ENCODE results near the gene GRID1.

GRID1 gene

DNA sequence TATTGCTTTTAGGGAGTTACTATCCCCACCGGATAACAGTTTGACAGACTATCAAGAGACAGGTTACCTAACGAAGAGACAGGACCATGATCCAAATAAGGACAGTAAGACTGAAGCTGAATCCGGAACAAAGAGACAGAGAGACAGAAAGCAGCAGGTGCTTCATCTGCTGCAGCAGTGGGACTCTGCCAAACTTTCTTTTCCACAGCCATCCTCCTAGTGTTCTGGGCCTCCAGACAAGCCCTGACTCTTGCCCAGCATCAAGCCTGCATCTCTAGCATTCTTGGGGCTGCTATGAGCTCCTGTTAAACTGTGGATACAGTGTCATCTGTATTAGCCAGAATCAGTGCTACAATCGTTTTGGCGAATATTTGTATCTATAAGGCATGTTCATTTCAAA is 761.7 kb downstream of the GRID1 start:
- DNase-seq (ENCODE audit: low read depth, low spot score): no peak
- Histone ChIP-seq H3K4me1 (ENCODE audit: insufficient read depth, insufficient read length) (no peaks in the 10 kb centered on the region), H3K36me3 (ENCODE audit: insufficient read depth, insufficient read length, low read length) (no peaks in the 10 kb centered on the region), H3K27me3 (ENCODE audit: insufficient read depth, insufficient read length) (no peaks in the 10 kb centered on the region), H3K9ac (ENCODE audit: insufficient read length, low read depth) (no peak overlapping the region), H3K9me3 (ENCODE audit: insufficient read depth, low read length) (no peaks in the 10 kb centered on the region; the same call in 1 of the 2 replicates), H3K4me3 (ENCODE audit: insufficient read length, low read depth) (no peak overlapping the region)
- TF ChIP-seq SUZ12 (IDR thresholded peaks at IDR 0.05; ENCODE audit: extremely low read depth, insufficient read depth, insufficient read length) (no peak), ZNF274 (IDR thresholded peaks at IDR 0.05; ENCODE audit: low read depth, low read length) (no peak), YY1 (IDR thresholded peaks at IDR 0.05; ENCODE audit: insufficient read depth, insufficient read length) (no peak)

- DNase-seq (ENCODE audit: low read depth, low spot score): no peak
- Histone ChIP-seq H3K4me1 (ENCODE audit: insufficient read depth, insufficient read length) (no peaks in the 10 kb centered on the region), H3K4me3 (ENCODE audit: insufficient read length, low read depth) (no peak overlapping the region), H3K9ac (ENCODE audit: insufficient read length, low read depth) (no peak overlapping the region), H3K27me3 (ENCODE audit: insufficient read depth, insufficient read length) (no peaks in the 10 kb centered on the region), H3K36me3 (ENCODE audit: insufficient read depth, insufficient read length, low read length) (no peaks in the 10 kb centered on the region), H3K9me3 (ENCODE audit: insufficient read depth, low read length) (no peaks in the 10 kb centered on the region; the same call in 1 of the 2 replicates)
- TF ChIP-seq SUZ12 (IDR thresholded peaks at IDR 0.05; ENCODE audit: extremely low read depth, insufficient read depth, insufficient read length) (no peak), ZNF274 (IDR thresholded peaks at IDR 0.05; ENCODE audit: low read depth, low read length) (no peak), YY1 (IDR thresholded peaks at IDR 0.05; ENCODE audit: insufficient read depth, insufficient read length) (no peak)
Measured at GRCh38 chr10:85604136-85604725, 762.4 kb downstream of the GRID1 start.

GRCh38 chr10:85603151-85603940 is 763.2 kb downstream of the GRID1 start:
- DNase-seq (ENCODE audit: low read depth, low spot score): no peak
- no peaks in the 10 kb centered on the region for H3K27me3 ChIP-seq (ENCODE audit: insufficient read depth, insufficient read length)
- H3K36me3 ChIP-seq (ENCODE audit: insufficient read depth, insufficient read length, low read length): no peaks in the 10 kb centered on the region

GRCh38 chr10:85602713-85603112 is 763.9 kb downstream of the GRID1 start:
- DNase-seq (ENCODE audit: low read depth, low spot score): no peak
- H3K4me3 ChIP-seq (ENCODE audit: insufficient read length, low read depth): no peak overlapping the region
- TF ChIP-seq SUZ12 (IDR thresholded peaks at IDR 0.05; ENCODE audit: extremely low read depth, insufficient read depth, insufficient read length): no peak
- TF ChIP-seq ZNF274 (IDR thresholded peaks at IDR 0.05; ENCODE audit: low read depth, low read length): no peak
- TF ChIP-seq YY1 (IDR thresholded peaks at IDR 0.05; ENCODE audit: insufficient read depth, insufficient read length): no peak
- H3K27me3 ChIP-seq (ENCODE audit: insufficient read depth, insufficient read length): no peaks in the 10 kb centered on the region
- H3K4me1 ChIP-seq (ENCODE audit: insufficient read depth, insufficient read length): no peaks in the 10 kb centered on the region
- H3K36me3 ChIP-seq (ENCODE audit: insufficient read depth, insufficient read length, low read length): no peaks in the 10 kb centered on the region
- H3K9me3 ChIP-seq (ENCODE audit: insufficient read depth, low read length): no peaks in the 10 kb centered on the region; the same call in 1 of the 2 replicates
- H3K9ac ChIP-seq (ENCODE audit: insufficient read length, low read depth): no peak overlapping the region

More at GRCh38 chr10:85603151-85603940, 763.2 kb downstream of the GRID1 start:
- Histone ChIP-seq H3K9ac (ENCODE audit: insufficient read length, low read depth) (no peak overlapping the region), H3K9me3 (ENCODE audit: insufficient read depth, low read length) (no peaks in the 10 kb centered on the region; the same call in 1 of the 2 replicates), H3K4me1 (ENCODE audit: insufficient read depth, insufficient read length) (no peaks in the 10 kb centered on the region), H3K4me3 (ENCODE audit: insufficient read length, low read depth) (no peak overlapping the region)
- TF ChIP-seq YY1 (IDR thresholded peaks at IDR 0.05; ENCODE audit: insufficient read depth, insufficient read length) (no peak), ZNF274 (IDR thresholded peaks at IDR 0.05; ENCODE audit: low read depth, low read length) (no peak), SUZ12 (IDR thresholded peaks at IDR 0.05; ENCODE audit: extremely low read depth, insufficient read depth, insufficient read length) (no peak)

DNA sequence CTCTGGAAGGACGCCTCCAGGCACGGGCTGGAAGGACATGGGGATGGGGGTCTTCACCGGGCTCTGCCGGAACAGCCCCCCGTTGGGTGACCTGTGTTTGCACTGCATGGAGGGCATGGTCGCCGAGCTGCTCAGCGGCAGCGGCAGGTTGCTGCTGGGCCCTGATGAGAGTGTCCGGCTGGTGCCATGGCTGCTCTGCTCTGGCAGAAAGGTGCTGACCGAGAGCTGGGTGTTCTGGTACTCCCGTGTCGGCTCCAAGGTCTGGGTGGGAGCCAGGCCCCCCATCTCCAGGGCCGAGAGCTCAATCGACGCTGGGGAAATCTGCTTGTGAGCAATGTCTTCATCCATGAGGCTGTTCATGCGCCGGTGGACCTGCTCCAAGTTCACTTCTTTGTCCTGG is 764.3 kb downstream of the GRID1 start:
- no peak for DNase-seq (ENCODE audit: low read depth, low spot score)
- H3K9me3 ChIP-seq (ENCODE audit: insufficient read depth, low read length): no peaks in the 10 kb centered on the region; the same call in 1 of the 2 replicates
- no peaks in the 10 kb centered on the region for H3K4me1 ChIP-seq (ENCODE audit: insufficient read depth, insufficient read length)
- H3K4me3 ChIP-seq (ENCODE audit: insufficient read length, low read depth): no peak overlapping the region
- H3K9ac ChIP-seq (ENCODE audit: insufficient read length, low read depth): no peak overlapping the region
- H3K36me3 ChIP-seq (ENCODE audit: insufficient read depth, insufficient read length, low read length): no peaks in the 10 kb centered on the region
- TF ChIP-seq ZNF274 (IDR thresholded peaks at IDR 0.05; ENCODE audit: low read depth, low read length): no peak
- no peak for TF ChIP-seq YY1 (IDR thresholded peaks at IDR 0.05; ENCODE audit: insufficient read depth, insufficient read length)
- TF ChIP-seq SUZ12 (IDR thresholded peaks at IDR 0.05; ENCODE audit: extremely low read depth, insufficient read depth, insufficient read length): no peak
- no peaks in the 10 kb centered on the region for H3K27me3 ChIP-seq (ENCODE audit: insufficient read depth, insufficient read length)

DNA sequence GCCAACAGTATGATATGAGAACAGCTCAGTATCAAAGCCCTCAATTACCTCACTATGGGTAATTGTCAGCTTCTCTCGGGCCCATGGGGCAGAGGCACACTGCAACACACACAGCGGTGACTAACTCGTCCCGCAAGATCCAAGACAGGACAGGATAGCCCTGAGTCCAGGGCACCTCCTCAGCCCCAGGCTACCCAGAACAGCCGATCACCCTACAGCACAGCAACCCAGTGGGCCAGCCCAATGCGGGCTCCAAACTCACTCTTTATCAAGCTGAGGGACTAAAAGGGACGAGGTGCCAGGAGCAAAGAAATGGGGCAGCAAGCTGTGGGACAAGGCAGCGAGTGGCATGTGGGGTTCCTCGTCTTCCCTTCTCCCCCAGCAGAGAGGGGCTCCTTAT is 765.1 kb downstream of the GRID1 start:
- no peak overlapping the region for H3K4me3 ChIP-seq (ENCODE audit: insufficient read length, low read depth)
- no peaks in the 10 kb centered on the region for H3K9me3 ChIP-seq (ENCODE audit: insufficient read depth, low read length)
- TF ChIP-seq YY1 (IDR thresholded peaks at IDR 0.05; ENCODE audit: insufficient read depth, insufficient read length) (no peak), SUZ12 (IDR thresholded peaks at IDR 0.05; ENCODE audit: extremely low read depth, insufficient read depth, insufficient read length) (no peak), ZNF274 (IDR thresholded peaks at IDR 0.05; ENCODE audit: low read depth, low read length) (no peak)
- H3K27me3 ChIP-seq (ENCODE audit: insufficient read depth, insufficient read length): no peaks in the 10 kb centered on the region
- no peak overlapping the region for H3K9ac ChIP-seq (ENCODE audit: insufficient read length, low read depth)
- no peak for DNase-seq (ENCODE audit: low read depth, low spot score)
- no peaks in the 10 kb centered on the region for H3K4me1 ChIP-seq (ENCODE audit: insufficient read depth, insufficient read length)
- H3K36me3 ChIP-seq (ENCODE audit: insufficient read depth, insufficient read length, low read length): no peaks in the 10 kb centered on the region

DNA sequence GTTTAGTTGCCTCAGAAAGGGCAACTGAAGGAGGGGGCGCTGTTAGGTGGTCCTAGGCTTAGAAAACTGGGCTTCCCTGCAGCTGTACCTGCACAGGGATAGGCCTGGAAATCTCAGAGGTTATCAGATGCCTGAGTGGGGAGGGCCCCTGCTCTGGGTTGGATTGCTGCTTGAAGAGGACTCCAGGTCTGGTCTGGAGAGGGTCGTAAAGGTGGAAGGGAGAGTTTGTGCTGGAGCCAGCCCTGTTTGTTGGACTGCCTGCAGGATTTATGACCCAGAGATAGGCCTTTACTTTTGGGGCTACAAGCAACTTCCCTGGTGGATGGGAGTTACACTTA is 765.9 kb downstream of the GRID1 start:
- TF ChIP-seq YY1 (IDR thresholded peaks at IDR 0.05; ENCODE audit: insufficient read depth, insufficient read length) (no peak), ZNF274 (IDR thresholded peaks at IDR 0.05; ENCODE audit: low read depth, low read length) (no peak), SUZ12 (IDR thresholded peaks at IDR 0.05; ENCODE audit: extremely low read depth, insufficient read depth, insufficient read length) (no peak)
- DNase-seq (ENCODE audit: low read depth, low spot score): no peak
- no peaks in the 10 kb centered on the region for H3K4me1 ChIP-seq (ENCODE audit: insufficient read depth, insufficient read length)
- H3K36me3 ChIP-seq (ENCODE audit: insufficient read depth, insufficient read length, low read length): no peaks in the 10 kb centered on the region
- H3K4me3 ChIP-seq (ENCODE audit: insufficient read length, low read depth): no peak overlapping the region
- H3K9me3 ChIP-seq (ENCODE audit: insufficient read depth, low read length): no peaks in the 10 kb centered on the region
- H3K27me3 ChIP-seq (ENCODE audit: insufficient read depth, insufficient read length): no peaks in the 10 kb centered on the region
- H3K9ac ChIP-seq (ENCODE audit: insufficient read length, low read depth): no peak overlapping the region
